ENCODE data around the gene ADGRA1. TPM values are rescaled to one million over a fixed set of nuclear protein-coding genes. Genes with fewer than 3 reads are reported as not detected.

ADGRA1 gene
- total RNA-seq, 1 donor from 2014 or later = 9.1 TPM

DNA sequence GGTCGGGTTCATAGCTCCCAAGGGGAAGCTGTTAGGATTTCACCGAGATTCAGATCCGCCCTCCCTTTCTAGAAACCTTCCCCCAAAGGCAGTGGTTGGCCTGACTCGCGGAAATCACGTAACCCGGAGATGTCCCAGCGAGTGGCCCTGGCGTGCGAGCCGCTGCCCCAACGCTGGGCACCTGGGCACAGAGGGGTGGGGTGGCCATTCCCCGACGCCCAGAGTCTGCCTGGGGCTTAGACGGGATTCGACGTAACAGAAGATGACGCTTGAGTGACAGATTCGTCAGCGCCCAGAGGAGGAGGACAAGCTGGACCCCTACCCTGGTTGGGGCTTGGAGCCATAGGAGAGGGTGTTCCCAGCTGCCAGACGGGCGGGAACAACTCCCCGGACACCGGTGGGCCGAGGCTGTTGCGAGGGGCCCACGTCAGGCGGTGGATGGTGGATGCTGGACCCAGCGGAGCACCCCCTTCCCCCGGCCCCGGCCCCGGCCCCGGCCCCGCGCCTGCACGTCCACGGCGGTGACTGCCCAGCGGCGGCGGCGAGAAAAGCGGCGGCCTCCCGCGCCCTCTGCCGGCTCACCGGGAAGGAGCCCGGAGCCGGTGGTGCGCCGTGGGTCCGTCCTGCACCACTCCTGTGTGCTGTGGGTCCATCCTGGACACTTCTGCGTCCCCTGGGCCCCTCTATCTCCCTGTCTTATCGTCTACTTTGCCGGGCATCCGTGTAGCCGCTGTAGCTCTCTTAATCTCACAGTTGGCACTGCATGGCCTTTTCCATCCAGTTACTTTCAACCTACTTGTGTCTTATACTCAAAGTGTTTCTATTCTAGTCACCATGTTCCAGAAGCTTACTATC, 36.9 kb downstream of the ADGRA1 start:
- Mint-ChIP-seq H3K27me3 (ENCODE audit: unreplicated experiment) (peaks cover 9% of the 10 kb centered on the region), H3K9me3 (ENCODE audit: unreplicated experiment) (peaks cover 6% of the 10 kb centered on the region), H3K4me3 (ENCODE audit: unreplicated experiment) (no peak overlapping the region), H3K27ac (ENCODE audit: unreplicated experiment) (no peak overlapping the region), H3K4me1 (ENCODE audit: low read depth, unreplicated experiment) (no peaks in the 10 kb centered on the region), H3K36me3 (ENCODE audit: unreplicated experiment) (peaks cover under 1% of the 10 kb centered on the region)
- TF ChIP-seq, protein P1, sequence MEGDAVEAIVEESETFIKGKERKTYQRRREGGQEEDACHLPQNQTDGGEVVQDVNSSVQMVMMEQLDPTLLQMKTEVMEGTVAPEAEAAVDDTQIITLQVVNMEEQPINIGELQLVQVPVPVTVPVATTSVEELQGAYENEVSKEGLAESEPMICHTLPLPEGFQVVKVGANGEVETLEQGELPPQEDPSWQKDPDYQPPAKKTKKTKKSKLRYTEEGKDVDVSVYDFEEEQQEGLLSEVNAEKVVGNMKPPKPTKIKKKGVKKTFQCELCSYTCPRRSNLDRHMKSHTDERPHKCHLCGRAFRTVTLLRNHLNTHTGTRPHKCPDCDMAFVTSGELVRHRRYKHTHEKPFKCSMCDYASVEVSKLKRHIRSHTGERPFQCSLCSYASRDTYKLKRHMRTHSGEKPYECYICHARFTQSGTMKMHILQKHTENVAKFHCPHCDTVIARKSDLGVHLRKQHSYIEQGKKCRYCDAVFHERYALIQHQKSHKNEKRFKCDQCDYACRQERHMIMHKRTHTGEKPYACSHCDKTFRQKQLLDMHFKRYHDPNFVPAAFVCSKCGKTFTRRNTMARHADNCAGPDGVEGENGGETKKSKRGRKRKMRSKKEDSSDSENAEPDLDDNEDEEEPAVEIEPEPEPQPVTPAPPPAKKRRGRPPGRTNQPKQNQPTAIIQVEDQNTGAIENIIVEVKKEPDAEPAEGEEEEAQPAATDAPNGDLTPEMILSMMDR (IDR thresholded peaks at IDR 0.05; ENCODE audit: partially characterized antibody, unreplicated experiment) = no peak
- peak; percentile 64 for DNase-seq

- H3K27ac Mint-ChIP-seq (ENCODE audit: unreplicated experiment) = no peak overlapping the region
- H3K27me3 Mint-ChIP-seq (ENCODE audit: unreplicated experiment) = peaks cover 15% of the 10 kb centered on the region
- TF ChIP-seq, protein P1 (IDR thresholded peaks at IDR 0.05; ENCODE audit: partially characterized antibody, unreplicated experiment) = no peak
- H3K9me3 Mint-ChIP-seq (ENCODE audit: unreplicated experiment) = peaks cover 3% of the 10 kb centered on the region
- H3K36me3 Mint-ChIP-seq (ENCODE audit: unreplicated experiment) = no peaks in the 10 kb centered on the region
- H3K4me1 Mint-ChIP-seq (ENCODE audit: low read depth, unreplicated experiment) = no peaks in the 10 kb centered on the region
- no peak for DNase-seq
- no peak overlapping the region for H3K4me3 Mint-ChIP-seq (ENCODE audit: unreplicated experiment)
These were observed 38.2 kb downstream of the ADGRA1 start for GRCh38 chr10:133125901-133126300.

GRCh38 chr10:133126431-133127290, 38.9 kb downstream of the ADGRA1 start:
- H3K4me3 Mint-ChIP-seq (ENCODE audit: unreplicated experiment) = no peak overlapping the region
- no peaks in the 10 kb centered on the region for H3K4me1 Mint-ChIP-seq (ENCODE audit: low read depth, unreplicated experiment)
- TF ChIP-seq, protein P1 (IDR thresholded peaks at IDR 0.05; ENCODE audit: partially characterized antibody, unreplicated experiment) = no peak
- H3K27ac Mint-ChIP-seq (ENCODE audit: unreplicated experiment) = no peak overlapping the region
- H3K27me3 Mint-ChIP-seq (ENCODE audit: unreplicated experiment) = peaks cover 15% of the 10 kb centered on the region
- peaks cover 3% of the 10 kb centered on the region for H3K9me3 Mint-ChIP-seq (ENCODE audit: unreplicated experiment)
- no peak for DNase-seq
- no peaks in the 10 kb centered on the region for H3K36me3 Mint-ChIP-seq (ENCODE audit: unreplicated experiment)

- H3K9me3 Mint-ChIP-seq (ENCODE audit: unreplicated experiment) = peaks cover 1% of the 10 kb centered on the region
- no peaks in the 10 kb centered on the region for H3K36me3 Mint-ChIP-seq (ENCODE audit: unreplicated experiment)
- H3K4me3 Mint-ChIP-seq (ENCODE audit: unreplicated experiment) = no peak overlapping the region
- DNase-seq = peak; percentile 57
- H3K4me1 Mint-ChIP-seq (ENCODE audit: low read depth, unreplicated experiment) = no peaks in the 10 kb centered on the region
- no peak overlapping the region for H3K27ac Mint-ChIP-seq (ENCODE audit: unreplicated experiment)
- H3K27me3 Mint-ChIP-seq (ENCODE audit: unreplicated experiment) = peaks cover 15% of the 10 kb centered on the region
- TF ChIP-seq, protein P1 (IDR thresholded peaks at IDR 0.05; ENCODE audit: partially characterized antibody, unreplicated experiment) = no peak
These were observed 39.8 kb downstream of the ADGRA1 start for GRCh38 chr10:133127291-133128125.

All from glutamatergic neuron (in vitro differentiated cells).